ENCODE results near the gene USP47.
"Not testable (repeated sequence)": the region's sequence is repeated elsewhere in the genome, so short reads cannot be mapped to it uniquely, and the experiment has no call there.

USP47 gene

GRCh38 chr11:11816511-11817314 is 25.1 kb upstream of the USP47 start:
- no peaks in the 10 kb centered on the region for H3K27me3 Mint-ChIP-seq
- H3K4me3 Mint-ChIP-seq = no peak overlapping the region
- no peaks in the 10 kb centered on the region for H3K9me3 Mint-ChIP-seq
- DNase-seq (no peak), ATAC-seq (no peak)
- no peaks in the 10 kb centered on the region for H3K4me1 Mint-ChIP-seq
- no peak overlapping the region for H3K27ac Mint-ChIP-seq

GRCh38 chr11:11817957-11818356 is 23.8 kb upstream of the USP47 start:
- H3K27ac Mint-ChIP-seq = no peak overlapping the region
- H3K4me1 Mint-ChIP-seq = no peaks in the 10 kb centered on the region
- H3K27me3 Mint-ChIP-seq = no peaks in the 10 kb centered on the region
- ATAC-seq (no peak), DNase-seq (no peak)
- H3K9me3 Mint-ChIP-seq = no peaks in the 10 kb centered on the region
- no peak overlapping the region for H3K4me3 Mint-ChIP-seq

GRCh38 chr11:11818529-11819121 is 23.1 kb upstream of the USP47 start:
- no peaks in the 10 kb centered on the region for H3K9me3 Mint-ChIP-seq
- no peak overlapping the region for H3K4me3 Mint-ChIP-seq
- no peaks in the 10 kb centered on the region for H3K4me1 Mint-ChIP-seq
- no peaks in the 10 kb centered on the region for H3K27me3 Mint-ChIP-seq
- no peak overlapping the region for H3K27ac Mint-ChIP-seq
- no peak for DNase-seq
- ATAC-seq = no peak

GRCh38 chr11:11821899-11822298 is 19.9 kb upstream of the USP47 start:
- no peak for ATAC-seq
- DNase-seq = no peak
- Mint-ChIP-seq H3K4me1 (no peaks in the 10 kb centered on the region), H3K27ac (no peak overlapping the region), H3K4me3 (no peak overlapping the region), H3K9me3 (peaks cover 7 to 10% of the 10 kb centered on the region in 2 donors), H3K27me3 (no peaks in the 10 kb centered on the region)

- Mint-ChIP-seq H3K9me3 (peaks cover 7 to 10% of the 10 kb centered on the region in 2 donors), H3K27me3 (no peaks in the 10 kb centered on the region), H3K4me3 (no peak overlapping the region), H3K4me1 (no peaks in the 10 kb centered on the region), H3K27ac (no peak overlapping the region)
- ATAC-seq (no peak), DNase-seq (no peak)
Measured at GRCh38 chr11:11822946-11823345, 18.8 kb upstream of the USP47 start.

GRCh38 chr11:11826260-11826659 is 15.5 kb upstream of the USP47 start:
- ATAC-seq (no peak), DNase-seq (no peak)
- Mint-ChIP-seq H3K4me3 (no peak overlapping the region), H3K27ac (no peak overlapping the region), H3K4me1 (no peaks in the 10 kb centered on the region), H3K9me3 (peaks cover 7 to 10% of the 10 kb centered on the region in 2 donors), H3K27me3 (no peaks in the 10 kb centered on the region)

- H3K27me3 Mint-ChIP-seq = no peaks in the 10 kb centered on the region
- H3K9me3 Mint-ChIP-seq = peaks cover 7 to 10% of the 10 kb centered on the region in 2 donors
- H3K4me1 Mint-ChIP-seq = no peaks in the 10 kb centered on the region
- ATAC-seq (no peak), DNase-seq (no peak)
- no peak overlapping the region for H3K27ac Mint-ChIP-seq
- no peak overlapping the region for H3K4me3 Mint-ChIP-seq
Measured at GRCh38 chr11:11827272-11827671, 14.5 kb upstream of the USP47 start.

- not testable (repeated sequence) for H3K9me3 Mint-ChIP-seq, ATAC-seq
Measured at GRCh38 chr11:11831406-11831805, 10.4 kb upstream of the USP47 start.

GRCh38 chr11:11836676-11837231 is 5.0 kb upstream of the USP47 start:
- Mint-ChIP-seq H3K9me3 (no peaks in the 10 kb centered on the region), H3K4me1 (no peaks in the 10 kb centered on the region), H3K4me3 (no peak overlapping the region), H3K27me3 (peaks cover 8% of the 10 kb centered on the region), H3K27ac (no peak overlapping the region)
- ATAC-seq = no peak
- no peak for DNase-seq

More at GRCh38 chr11:11831406-11831805, 10.4 kb upstream of the USP47 start:
- H3K4me1 Mint-ChIP-seq, DNase-seq, H3K27me3 Mint-ChIP-seq, H3K27ac Mint-ChIP-seq, H3K4me3 Mint-ChIP-seq: not testable (repeated sequence)

GRCh38 chr11:11839718-11840117 is 2.1 kb upstream of the USP47 start:
- Mint-ChIP-seq H3K9me3 (no peaks in the 10 kb centered on the region), H3K27me3 (peaks cover 8% of the 10 kb centered on the region), H3K27ac (no peak overlapping the region), H3K4me1 (no peaks in the 10 kb centered on the region), H3K4me3 (no peak overlapping the region)
- DNase-seq = no peak
- no peak for ATAC-seq

GRCh38 chr11:11841116-11841722 is 553 bp upstream of the USP47 start:
- no peaks in the 10 kb centered on the region for H3K9me3 Mint-ChIP-seq
- H3K27me3 Mint-ChIP-seq = peaks cover 8% of the 10 kb centered on the region
- no peak overlapping the region for H3K27ac Mint-ChIP-seq
- DNase-seq (no peak), ATAC-seq (peak; percentile 45)
- H3K4me3 Mint-ChIP-seq = no peak overlapping the region
- no peaks in the 10 kb centered on the region for H3K4me1 Mint-ChIP-seq

GRCh38 chr11:11842421-11843008 is 743 bp downstream of the USP47 start:
- Mint-ChIP-seq H3K9me3 (no peaks in the 10 kb centered on the region), H3K27me3 (peaks cover 8% of the 10 kb centered on the region), H3K4me3 (no peak overlapping the region), H3K4me1 (no peaks in the 10 kb centered on the region), H3K27ac (no peak overlapping the region)
- DNase-seq (peak in 1 of 2 donors; percentile 74), ATAC-seq (peak; percentile 75)

GRCh38 chr11:11843211-11843621 is 1.4 kb downstream of the USP47 start:
- DNase-seq = no peak
- Mint-ChIP-seq H3K27ac (no peak overlapping the region), H3K9me3 (no peaks in the 10 kb centered on the region), H3K4me1 (no peaks in the 10 kb centered on the region), H3K4me3 (no peak overlapping the region), H3K27me3 (peaks cover 6% of the 10 kb centered on the region)
- ATAC-seq = peak; percentile 10

- Mint-ChIP-seq H3K4me3 (no peak overlapping the region), H3K27ac (no peak overlapping the region), H3K27me3 (peaks cover 2% of the 10 kb centered on the region), H3K4me1 (peaks cover 4% of the 10 kb centered on the region), H3K9me3 (no peaks in the 10 kb centered on the region)
- no peak for ATAC-seq
- no peak for DNase-seq
Measured at GRCh38 chr11:11843642-11844041, 1.9 kb downstream of the USP47 start.

GRCh38 chr11:11844272-11844671 is 2.5 kb downstream of the USP47 start:
- H3K4me3 Mint-ChIP-seq = no peak overlapping the region
- H3K27ac Mint-ChIP-seq = no peak overlapping the region
- peaks cover 10% of the 10 kb centered on the region for H3K4me1 Mint-ChIP-seq
- no peaks in the 10 kb centered on the region for H3K9me3 Mint-ChIP-seq
- H3K27me3 Mint-ChIP-seq = no peaks in the 10 kb centered on the region
- ATAC-seq (no peak), DNase-seq (no peak)

GRCh38 chr11:11845071-11845470 is 3.3 kb downstream of the USP47 start:
- Mint-ChIP-seq H3K4me3 (no peak overlapping the region), H3K9me3 (no peaks in the 10 kb centered on the region), H3K27ac (peak overlapping the region in 1 of 2 donors; percentile 47), H3K4me1 (peaks cover 18% of the 10 kb centered on the region), H3K27me3 (no peaks in the 10 kb centered on the region)
- no peak for DNase-seq
- no peak for ATAC-seq
